Activated gamma-delta T cell (primary cell): Measurements from ENCODE around the gene RNF145.
"Not testable (repeated sequence)": the region's sequence is repeated elsewhere in the genome, so short reads cannot be mapped to it uniquely, and the experiment has no call there.

Source experiments
- DNase-seq: peaks from one replicate; lab custom pipeline; 2025; lab: John Stamatoyannopoulos, UW
- total RNA-seq, 2 donors: gene quantifications; one replicate each; lab custom pipeline; 2026; lab: John Stamatoyannopoulos, UW

Gene RNF145
- 85.3 to 95.3 reads per million in 2 donors for total RNA-seq

- peak; percentile 85 for DNase-seq
Measured at GRCh38 chr5:159209438-159210209, at the start of gene RNF145. TSS of gene RNF145 (minus strand) at chr5:159209553. CDS start at chr5:159203617, 5,936 bp downstream.

DNA sequence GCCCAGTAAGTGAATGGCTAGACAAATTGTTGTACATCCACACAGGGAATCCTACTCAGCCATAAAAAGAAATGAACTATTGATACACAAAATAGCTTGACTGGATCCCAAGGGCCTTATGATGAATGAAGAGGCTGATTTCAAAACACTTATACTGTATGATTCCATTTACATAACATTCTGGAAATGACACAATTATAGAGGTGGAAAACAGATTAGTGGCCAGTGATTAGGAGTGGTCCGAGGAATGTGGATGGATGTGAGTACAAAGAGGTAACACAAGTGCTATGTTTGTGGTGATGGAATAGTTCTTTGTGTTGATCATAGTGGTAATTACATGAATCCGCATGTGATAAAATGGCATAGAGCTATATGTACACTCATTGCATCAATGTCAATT is 49.0 kb upstream of the RNF145 start:
- no peak for DNase-seq

DNA sequence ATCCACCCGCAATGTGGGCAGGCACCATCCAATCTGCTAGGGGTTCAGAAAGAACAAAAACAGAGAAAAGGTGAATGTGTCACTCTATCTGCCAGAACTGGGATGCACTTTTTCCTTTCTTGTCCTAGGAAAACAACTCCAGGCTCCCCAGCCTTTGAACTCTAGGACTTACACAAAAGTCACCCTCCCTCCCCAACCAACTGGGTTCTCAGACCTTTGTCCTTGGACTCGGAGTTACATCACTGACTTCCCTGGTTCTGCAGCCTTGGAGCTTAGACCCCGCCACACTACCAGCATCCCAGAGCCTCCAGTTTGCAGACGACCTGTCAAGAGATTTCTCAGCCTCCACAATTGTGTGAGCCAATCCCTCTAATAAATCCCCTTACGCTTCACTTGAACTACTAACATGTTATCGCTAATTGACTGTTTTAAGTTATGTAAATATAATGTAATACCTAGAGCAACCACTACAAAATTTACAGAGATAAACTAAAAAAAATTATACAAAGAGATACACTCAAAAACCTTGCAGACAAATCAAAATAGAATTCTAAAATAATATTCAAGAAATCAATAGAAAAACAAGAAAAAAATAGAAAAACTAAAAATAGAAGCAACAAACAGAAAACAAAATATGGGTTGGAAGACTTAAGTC is 48.4 kb upstream of the RNF145 start:
- no peak for DNase-seq

- no peak for DNase-seq
Measured at GRCh38 chr5:159257007-159257406, 47.7 kb upstream of the RNF145 start.

GRCh38 chr5:159252195-159252594 is 42.8 kb upstream of the RNF145 start:
- DNase-seq: no peak

DNA sequence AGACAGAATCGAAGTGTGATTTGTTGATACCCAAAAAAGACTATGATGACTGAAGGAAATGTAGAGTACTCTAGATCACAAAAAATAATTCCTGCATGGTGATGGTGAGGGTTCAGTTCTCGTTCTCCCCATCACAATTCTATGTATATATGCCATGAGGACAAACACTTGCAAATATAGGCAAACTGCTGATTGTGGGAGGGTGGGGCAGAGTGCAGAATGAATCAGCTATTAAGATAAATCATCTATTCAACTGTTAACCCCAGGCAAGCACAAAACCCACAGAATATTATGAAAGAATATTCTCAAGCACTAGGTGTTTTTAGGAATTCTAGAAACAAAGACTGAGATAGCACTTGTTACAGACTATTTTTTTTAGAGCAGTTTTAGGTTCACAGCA is 39.8 kb upstream of the RNF145 start:
- no peak for DNase-seq

DNA sequence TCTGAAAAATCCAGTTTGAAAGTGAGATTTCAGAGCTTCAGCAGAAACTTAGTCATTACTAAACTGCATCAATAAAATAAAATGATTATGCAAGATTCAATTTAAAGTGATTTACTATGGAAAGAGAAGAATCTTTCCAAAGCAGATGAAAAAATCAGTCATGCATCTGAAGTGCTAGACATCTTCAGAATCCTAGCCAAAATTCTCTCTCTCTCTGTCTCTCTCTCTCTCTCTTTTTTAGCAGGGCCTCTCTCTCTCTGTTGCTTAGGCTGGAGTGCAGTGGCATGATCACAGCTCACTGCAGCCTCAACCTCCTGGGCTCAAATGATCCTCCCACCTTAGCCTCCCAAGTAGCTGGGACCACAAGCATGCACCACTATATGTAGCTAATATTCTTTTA is 35.5 kb upstream of the RNF145 start:
- no peak for DNase-seq

- DNase-seq: no peak
Measured at GRCh38 chr5:159244163-159244562, 34.8 kb upstream of the RNF145 start.

GRCh38 chr5:159243385-159243784 is 34.0 kb upstream of the RNF145 start:
- no peak for DNase-seq

GRCh38 chr5:159242656-159243055 is 33.3 kb upstream of the RNF145 start:
- DNase-seq: no peak

- DNase-seq: no peak
Measured at GRCh38 chr5:159241946-159242552, 32.7 kb upstream of the RNF145 start.

GRCh38 chr5:159240301-159240870 is 31.0 kb upstream of the RNF145 start:
- DNase-seq: no peak

DNA sequence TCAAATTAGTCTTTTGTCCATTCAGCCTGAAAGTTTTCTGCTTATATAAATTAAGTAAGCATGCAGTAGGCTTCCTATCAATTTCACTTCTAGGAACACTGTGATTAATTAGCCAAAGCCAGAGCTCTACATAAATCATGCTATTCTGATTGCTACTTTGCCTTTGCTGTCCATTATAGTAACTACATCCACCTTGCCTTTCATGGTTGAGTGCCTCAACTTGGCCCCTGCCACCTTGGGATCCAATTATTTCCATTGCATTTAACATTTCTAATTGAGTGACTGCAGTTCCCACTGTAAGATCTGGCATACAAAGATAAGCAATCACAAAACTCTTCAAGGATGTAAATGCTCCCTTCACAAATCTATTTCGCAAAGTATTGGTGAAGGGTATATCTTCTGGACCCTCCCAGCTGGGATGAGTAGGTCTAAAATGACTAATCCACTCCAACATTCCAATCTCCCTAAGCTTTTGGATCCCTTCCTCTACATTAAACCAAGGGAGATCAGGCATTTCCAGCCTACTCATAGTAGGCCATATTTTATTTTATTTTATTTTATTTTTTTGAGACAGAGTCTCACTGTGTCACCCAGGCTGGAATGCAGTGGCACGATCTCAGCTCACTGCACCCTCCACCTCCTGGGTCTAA is 26.6 kb upstream of the RNF145 start:
- not testable (repeated sequence) for DNase-seq

GRCh38 chr5:159231167-159231566 is 21.8 kb upstream of the RNF145 start:
- DNase-seq: no peak

DNA sequence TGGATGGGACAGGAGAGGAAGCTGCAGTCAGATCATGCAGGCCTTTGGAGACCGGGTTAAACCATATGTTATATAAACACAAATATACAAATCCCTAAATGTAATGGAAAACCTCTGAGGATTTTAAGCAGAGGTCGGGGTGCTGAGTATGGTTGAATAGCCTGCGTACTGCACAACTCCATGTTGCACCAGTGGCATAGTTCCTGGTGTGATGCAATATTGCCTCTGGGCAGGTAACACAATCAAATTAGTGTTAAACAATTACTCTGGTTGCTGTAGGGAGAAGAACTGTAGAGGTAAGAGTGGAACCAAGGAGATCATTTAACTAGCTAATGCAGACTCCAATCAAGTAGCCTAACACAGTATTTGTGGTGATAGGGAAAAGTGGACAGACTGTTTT is 21.3 kb upstream of the RNF145 start:
- DNase-seq: no peak

- DNase-seq: not testable (repeated sequence)
Measured at GRCh38 chr5:159228097-159228496, 18.7 kb upstream of the RNF145 start.

- no peak for DNase-seq
Measured at GRCh38 chr5:159227452-159227851, 18.1 kb upstream of the RNF145 start.

DNA sequence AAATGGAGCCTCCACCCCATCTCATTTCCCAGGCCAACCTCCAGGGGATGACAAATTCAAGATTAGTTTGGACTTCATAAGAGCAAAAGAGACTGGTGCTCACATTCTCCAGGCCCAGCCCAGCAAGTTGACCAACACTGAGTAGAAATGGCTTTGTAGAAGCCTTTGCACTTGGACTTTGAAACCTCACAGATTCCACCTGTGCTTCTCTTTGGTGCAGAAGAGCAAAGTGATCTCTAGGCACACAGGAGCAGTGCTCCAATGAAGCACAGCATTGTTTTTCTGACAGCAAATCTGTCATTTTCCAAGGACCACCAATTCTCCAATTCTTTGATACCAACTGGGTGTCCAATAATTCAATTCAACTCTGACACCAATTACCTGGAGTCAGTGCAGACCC is 17.1 kb upstream of the RNF145 start:
- no peak for DNase-seq

GRCh38 chr5:159224471-159224870 is 15.1 kb upstream of the RNF145 start:
- no peak for DNase-seq

DNA sequence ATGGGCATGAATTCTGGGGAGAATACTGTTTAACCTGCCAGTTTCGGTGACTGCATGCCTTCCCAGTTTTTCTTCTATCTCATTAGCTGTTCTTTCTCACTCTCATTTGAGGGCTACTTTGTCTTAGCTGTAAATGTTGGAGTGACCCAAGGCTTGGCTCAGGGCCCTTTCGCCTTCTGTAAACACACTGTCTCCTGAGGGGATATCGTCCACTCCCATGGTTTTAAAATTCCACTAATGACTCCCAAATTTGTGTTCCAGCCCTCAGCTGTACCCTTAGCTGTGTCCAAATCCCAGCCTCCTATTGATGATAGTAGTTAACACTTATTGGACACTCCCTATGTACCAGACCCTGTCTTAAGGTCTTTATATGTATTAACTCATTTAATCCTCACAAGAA is 14.1 kb upstream of the RNF145 start:
- DNase-seq: no peak

DNA sequence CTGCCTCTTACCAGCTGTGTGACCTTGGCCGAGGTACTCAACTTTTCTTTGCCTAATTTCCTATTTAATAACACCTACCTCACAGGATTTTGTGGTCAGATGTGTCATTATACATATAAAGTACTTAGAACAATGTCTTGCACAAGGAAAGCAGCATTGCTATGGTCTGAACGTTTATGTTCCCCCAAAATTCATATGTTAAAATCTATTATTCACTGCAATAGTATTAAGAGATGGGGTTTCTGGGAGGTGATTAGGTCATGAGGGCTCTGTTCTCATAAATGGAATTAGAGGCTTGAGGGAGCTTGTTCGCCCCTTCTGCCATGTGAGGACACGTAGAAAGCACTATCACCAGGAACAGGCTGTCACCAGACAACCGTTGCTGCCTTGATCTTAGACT is 10.9 kb upstream of the RNF145 start:
- DNase-seq: no peak

- DNase-seq: no peak
Measured at GRCh38 chr5:159218595-159219023, 9.3 kb upstream of the RNF145 start.
